Adipocyte (in vitro differentiated cells): ENCODE results near the gene ELP4.

ENCODE experiments used
- DNase-seq: peaks from one replicate; pipeline ENCODE4 v3.0.0-alpha.2; 2015; ENCODE audit warnings: low read depth
- H3K27me3 ChIP-seq: replicated peaks from 2 replicates; pipeline ENCODE4 v1.7.0; 2013; ENCODE audit warnings: mild to moderate bottlenecking, low read length, moderate library complexity; ENCODE audit not compliant: control insufficient read depth, insufficient read depth
- H3K36me3 ChIP-seq: 2 replicates; pipeline ENCODE4 v1.7.0; 2013; ENCODE audit warnings: low read length, mild to moderate bottlenecking, moderate library complexity; ENCODE audit not compliant: control insufficient read depth, insufficient read depth, severe bottlenecking
- H3K4me1 ChIP-seq: 2 replicates; pipeline ENCODE4 v1.7.0; 2013; ENCODE audit warnings: mild to moderate bottlenecking, low read length, moderate library complexity; ENCODE audit not compliant: control insufficient read depth, insufficient read depth
- H3K4me3 ChIP-seq: 2 replicates; pipeline ENCODE4 v1.7.0; 2013; ENCODE audit warnings: mild to moderate bottlenecking, low read length, moderate library complexity
- H3K9ac ChIP-seq: 2 replicates; pipeline ENCODE4 v1.7.0; 2013; ENCODE audit warnings: mild to moderate bottlenecking, low read length, moderate library complexity
- H3K9me3 ChIP-seq: 2 replicates; pipeline ENCODE4 v1.7.0; 2013; ENCODE audit warnings: mild to moderate bottlenecking, low read length, moderate library complexity; ENCODE audit not compliant: control insufficient read depth

Gene ELP4, protein sequence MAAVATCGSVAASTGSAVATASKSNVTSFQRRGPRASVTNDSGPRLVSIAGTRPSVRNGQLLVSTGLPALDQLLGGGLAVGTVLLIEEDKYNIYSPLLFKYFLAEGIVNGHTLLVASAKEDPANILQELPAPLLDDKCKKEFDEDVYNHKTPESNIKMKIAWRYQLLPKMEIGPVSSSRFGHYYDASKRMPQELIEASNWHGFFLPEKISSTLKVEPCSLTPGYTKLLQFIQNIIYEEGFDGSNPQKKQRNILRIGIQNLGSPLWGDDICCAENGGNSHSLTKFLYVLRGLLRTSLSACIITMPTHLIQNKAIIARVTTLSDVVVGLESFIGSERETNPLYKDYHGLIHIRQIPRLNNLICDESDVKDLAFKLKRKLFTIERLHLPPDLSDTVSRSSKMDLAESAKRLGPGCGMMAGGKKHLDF

GRCh38 chr11:31509429-31510345, at the start of gene ELP4, which contains the start of gene IMMP1L:
TSS of gene ELP4 (plus strand) at chr11:31509767. CDS start at chr11:31509785, 18 bp downstream.
TSS of gene IMMP1L (minus strand) at chr11:31509622. CDS start at chr11:31463276, 46,346 bp downstream.
- peak; percentile 99 for DNase-seq
- Histone ChIP-seq H3K9ac (peak within 1 kb of the TSS; percentile 91), H3K9me3 (no peaks in the 10 kb centered on the region), H3K4me3 (peak within 1 kb of the TSS; percentile 99), H3K27me3 (no peaks in the 10 kb centered on the region), H3K4me1 (peaks cover 12% of the 10 kb centered on the region), H3K36me3 (no peaks in the 10 kb centered on the region)

DNA sequence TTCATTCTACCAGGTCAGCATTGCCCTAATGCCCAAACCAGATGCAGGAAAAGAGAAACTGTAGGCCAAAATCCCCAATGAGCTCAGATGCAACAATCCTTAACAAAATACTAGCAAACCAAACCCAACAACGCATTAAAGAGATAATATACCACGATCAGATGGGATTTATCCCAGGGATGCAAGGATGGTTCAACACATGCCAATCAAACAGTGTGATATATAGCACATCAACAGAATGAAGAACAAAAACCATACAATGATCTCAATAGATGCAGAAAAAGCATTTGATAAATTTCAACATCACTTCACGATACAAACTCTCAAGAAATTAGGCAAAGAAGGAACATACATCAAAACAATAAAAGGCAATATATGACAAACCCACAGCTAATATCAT, 45.1 kb upstream of the ELP4 start:
- no peaks in the 10 kb centered on the region for H3K36me3 ChIP-seq

GRCh38 chr11:31474083-31474482, 35.5 kb upstream of the ELP4 start:
- Histone ChIP-seq H3K9me3 (no peaks in the 10 kb centered on the region), H3K4me3 (no peak overlapping the region), H3K36me3 (no peaks in the 10 kb centered on the region), H3K9ac (no peak overlapping the region), H3K4me1 (no peaks in the 10 kb centered on the region), H3K27me3 (no peaks in the 10 kb centered on the region)
- DNase-seq, result no peak

More for the DNA sequence above, 45.1 kb upstream of the ELP4 start:
- H3K9ac ChIP-seq, result no peak overlapping the region
- peaks cover 10% of the 10 kb centered on the region for H3K9me3 ChIP-seq
- no peak for DNase-seq
- H3K4me3 ChIP-seq, result no peak overlapping the region
- H3K4me1 ChIP-seq, result no peaks in the 10 kb centered on the region
- H3K27me3 ChIP-seq, result no peaks in the 10 kb centered on the region

DNA sequence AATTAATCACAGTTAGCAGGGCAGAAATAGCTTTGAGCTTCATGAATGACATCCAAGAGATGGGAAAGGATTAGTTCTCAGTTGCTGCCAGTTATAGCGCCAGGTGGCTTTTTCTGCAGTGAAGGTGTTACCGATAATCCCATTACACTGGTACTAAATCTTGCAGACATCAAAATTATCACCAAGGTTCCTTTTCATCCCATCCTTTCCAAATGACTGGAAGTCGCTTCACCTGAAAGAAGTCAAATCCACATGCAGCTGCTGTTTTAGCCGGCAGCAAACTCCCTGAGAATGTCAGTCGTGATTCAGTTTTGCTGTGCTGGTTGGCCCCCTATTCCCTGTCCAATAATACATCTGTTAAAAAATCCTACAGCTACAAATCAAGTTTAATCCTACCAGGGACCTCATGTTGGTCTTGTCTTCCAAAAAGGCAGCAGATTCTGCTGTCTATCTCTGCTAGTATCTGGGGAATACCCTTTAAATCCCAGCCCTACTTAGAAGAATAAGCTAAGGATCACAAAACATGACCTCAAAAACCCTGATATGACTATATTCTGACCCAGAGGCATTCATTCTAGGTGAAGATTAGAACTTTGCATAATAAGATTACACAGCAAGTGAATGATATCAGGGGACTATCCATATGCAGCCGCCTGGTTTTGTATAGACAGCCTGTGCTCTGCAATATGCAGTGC, 31.9 kb upstream of the ELP4 start:
- DNase-seq, result no peak
- no peak overlapping the region for H3K9ac ChIP-seq
- H3K27me3 ChIP-seq, result no peaks in the 10 kb centered on the region
- H3K4me1 ChIP-seq, result no peaks in the 10 kb centered on the region
- H3K4me3 ChIP-seq, result no peak overlapping the region
- H3K9me3 ChIP-seq, result no peaks in the 10 kb centered on the region
- no peaks in the 10 kb centered on the region for H3K36me3 ChIP-seq

- Histone ChIP-seq H3K9ac (no peak overlapping the region), H3K27me3 (no peaks in the 10 kb centered on the region), H3K4me1 (no peaks in the 10 kb centered on the region), H3K9me3 (no peaks in the 10 kb centered on the region), H3K36me3 (no peaks in the 10 kb centered on the region), H3K4me3 (no peak overlapping the region)
- DNase-seq, result no peak
Measured at GRCh38 chr11:31478223-31478590, 31.4 kb upstream of the ELP4 start.

GRCh38 chr11:31479066-31479465, 30.5 kb upstream of the ELP4 start:
- Histone ChIP-seq H3K4me3 (no peak overlapping the region), H3K36me3 (no peaks in the 10 kb centered on the region), H3K9ac (no peak overlapping the region), H3K27me3 (no peaks in the 10 kb centered on the region), H3K9me3 (no peaks in the 10 kb centered on the region), H3K4me1 (no peaks in the 10 kb centered on the region)
- no peak for DNase-seq

DNA sequence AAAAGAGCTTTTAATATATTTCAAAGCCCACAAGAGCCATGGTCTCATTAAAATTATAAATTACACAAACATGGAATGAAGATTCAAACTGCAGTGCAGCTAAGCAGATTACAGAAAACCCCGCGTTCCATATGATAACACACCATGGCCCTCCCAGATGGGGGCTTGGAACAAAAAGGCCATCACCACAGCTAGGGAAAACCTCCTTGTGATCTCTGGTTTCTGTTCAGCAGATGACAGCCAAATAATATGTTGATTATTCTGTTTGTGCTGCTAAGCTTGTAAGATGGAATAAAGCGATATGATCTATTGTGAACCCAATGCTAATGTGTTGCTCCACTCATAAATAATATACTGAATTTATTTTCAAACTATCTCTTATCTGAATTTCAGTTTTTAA, 28.6 kb upstream of the ELP4 start:
- Histone ChIP-seq H3K9me3 (no peaks in the 10 kb centered on the region), H3K36me3 (no peaks in the 10 kb centered on the region), H3K9ac (no peak overlapping the region), H3K27me3 (no peaks in the 10 kb centered on the region), H3K4me3 (no peak overlapping the region), H3K4me1 (no peaks in the 10 kb centered on the region)
- no peak for DNase-seq

DNA sequence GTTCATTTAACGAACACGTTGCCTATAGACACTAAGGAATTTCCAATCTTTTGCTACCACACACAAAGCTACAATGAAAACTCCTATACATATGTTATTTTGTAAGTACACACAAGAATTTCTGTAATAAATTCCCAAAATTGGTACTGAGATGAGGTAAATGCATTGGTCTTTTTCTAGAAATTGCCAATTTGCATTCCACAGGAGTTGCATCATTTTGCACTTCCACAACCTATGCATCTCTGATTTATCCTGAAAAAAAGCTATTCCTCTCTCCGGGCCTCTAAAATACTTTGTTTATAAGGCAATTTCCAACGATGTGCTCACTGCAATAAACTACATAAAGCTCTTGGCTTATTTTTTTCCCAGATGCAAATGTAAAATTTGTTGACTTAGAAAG, 25.1 kb upstream of the ELP4 start:
- DNase-seq, result no peak
- H3K4me3 ChIP-seq, result no peak overlapping the region

GRCh38 chr11:31487848-31488247, 21.7 kb upstream of the ELP4 start:
- no peak overlapping the region for H3K4me3 ChIP-seq
- H3K36me3 ChIP-seq, result no peaks in the 10 kb centered on the region
- H3K9ac ChIP-seq, result no peak overlapping the region
- H3K27me3 ChIP-seq, result no peaks in the 10 kb centered on the region
- DNase-seq, result peak; percentile 75
- H3K9me3 ChIP-seq, result no peaks in the 10 kb centered on the region
- peaks cover 11% of the 10 kb centered on the region for H3K4me1 ChIP-seq

More for the DNA sequence above, 25.1 kb upstream of the ELP4 start:
- Histone ChIP-seq H3K9me3 (no peaks in the 10 kb centered on the region), H3K9ac (no peak overlapping the region), H3K36me3 (no peaks in the 10 kb centered on the region), H3K27me3 (no peaks in the 10 kb centered on the region), H3K4me1 (no peaks in the 10 kb centered on the region)

GRCh38 chr11:31492320-31492913, 17.1 kb upstream of the ELP4 start:
- Histone ChIP-seq H3K4me1 (peaks cover 11% of the 10 kb centered on the region), H3K9ac (no peak overlapping the region), H3K9me3 (no peaks in the 10 kb centered on the region), H3K36me3 (no peaks in the 10 kb centered on the region), H3K4me3 (no peak overlapping the region), H3K27me3 (no peaks in the 10 kb centered on the region)
- peak; percentile 72 for DNase-seq
